C4-2B (cell line): ENCODE measurements around the gene ERC2.

Source experiments
- H3K27ac ChIP-seq: fragments of 450-650 bp; 2 replicates; pipeline ENCODE4 v1.5.1; 2017
- CTCF ChIP-seq: fragments of 450-650 bp; conservative IDR thresholded peaks from 2 replicates; pipeline ENCODE4 v1.5.1; 2017; ENCODE audit warnings: mild to moderate bottlenecking
- ZFX ChIP-seq: fragments of 450-650 bp; IDR thresholded peaks from 2 replicates; pipeline ENCODE4 v1.6.1; 2017

Gene ERC2

GRCh38 chr3:56253941-56254665, 214.2 kb downstream of the ERC2 start:
- TF ChIP-seq CTCF, result no peak
- no peak for TF ChIP-seq ZFX

DNA sequence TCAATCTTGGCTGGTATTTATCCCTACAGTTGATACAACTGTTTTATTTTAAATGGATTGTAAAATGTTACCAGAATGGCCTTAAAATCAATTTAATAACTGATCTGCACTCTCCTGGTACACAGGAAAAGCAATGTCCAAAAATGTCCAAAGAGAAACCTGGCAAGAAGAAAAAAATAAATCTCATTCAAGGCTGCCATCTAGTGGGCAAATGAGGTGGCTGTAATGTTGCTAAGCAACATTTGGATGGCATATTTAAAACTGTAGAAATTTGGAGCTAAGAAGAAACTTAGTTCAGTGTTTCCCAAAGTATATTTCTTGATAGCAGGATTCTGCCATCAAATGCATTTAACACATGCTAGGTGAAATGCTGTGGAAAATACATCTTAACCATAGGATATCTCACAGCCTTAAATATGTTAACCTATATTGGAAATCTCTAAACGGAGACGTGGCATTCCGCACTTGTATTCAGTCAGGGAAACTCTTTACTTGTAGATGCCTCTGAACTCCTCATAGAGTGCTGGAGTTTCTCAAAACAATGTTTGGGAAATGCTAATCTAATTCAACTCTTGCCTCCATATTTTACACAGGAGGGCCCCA, 216.8 kb downstream of the ERC2 start:
- no peak overlapping the region for H3K27ac ChIP-seq
- TF ChIP-seq CTCF, result peak; percentile 85
- TF ChIP-seq ZFX, result no peak

More at GRCh38 chr3:56253941-56254665, 214.2 kb downstream of the ERC2 start:
- no peak overlapping the region for H3K27ac ChIP-seq

- no peak overlapping the region for H3K27ac ChIP-seq
- TF ChIP-seq CTCF (no peak), ZFX (no peak)
These were observed 220.2 kb downstream of the ERC2 start for GRCh38 chr3:56248021-56248420.

- H3K27ac ChIP-seq, result no peak overlapping the region
- TF ChIP-seq ZFX (no peak), CTCF (no peak)
These were observed 230.0 kb downstream of the ERC2 start for GRCh38 chr3:56238299-56238698.

DNA sequence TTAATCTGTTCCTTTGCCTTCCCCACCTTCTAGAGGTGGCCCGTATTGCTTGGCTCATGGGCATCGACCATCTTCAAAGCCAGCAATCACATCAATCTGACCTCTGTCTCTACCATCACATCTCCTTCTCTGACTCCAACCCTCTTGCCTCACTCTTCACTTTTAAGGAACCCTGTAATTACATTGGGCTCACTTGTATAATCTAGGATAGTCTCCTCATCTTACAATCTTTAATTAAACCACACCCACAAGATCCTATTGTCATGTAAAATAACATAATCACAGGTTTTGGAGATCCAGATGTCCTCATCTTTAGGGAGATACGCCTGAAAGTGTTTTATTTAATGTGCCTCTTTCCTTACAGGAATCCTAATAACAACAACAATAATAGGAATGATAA, 234.5 kb downstream of the ERC2 start:
- no peak for TF ChIP-seq CTCF
- no peak for TF ChIP-seq ZFX
- H3K27ac ChIP-seq, result no peak overlapping the region

GRCh38 chr3:56229311-56229710, 239.0 kb downstream of the ERC2 start:
- TF ChIP-seq CTCF (no peak), ZFX (no peak)
- no peak overlapping the region for H3K27ac ChIP-seq

GRCh38 chr3:56222866-56223265, 245.4 kb downstream of the ERC2 start:
- H3K27ac ChIP-seq, result no peak overlapping the region
- TF ChIP-seq CTCF (no peak), ZFX (no peak)
